UCSD-AML1 (cell line): ENCODE results near the gene ZCCHC3.

Source experiments
- DNase-seq: peaks from one replicate; lab custom pipeline; 2025; ENCODE audit not compliant: unreplicated experiment; lab: John Stamatoyannopoulos, UW

The ZCCHC3 gene

DNA sequence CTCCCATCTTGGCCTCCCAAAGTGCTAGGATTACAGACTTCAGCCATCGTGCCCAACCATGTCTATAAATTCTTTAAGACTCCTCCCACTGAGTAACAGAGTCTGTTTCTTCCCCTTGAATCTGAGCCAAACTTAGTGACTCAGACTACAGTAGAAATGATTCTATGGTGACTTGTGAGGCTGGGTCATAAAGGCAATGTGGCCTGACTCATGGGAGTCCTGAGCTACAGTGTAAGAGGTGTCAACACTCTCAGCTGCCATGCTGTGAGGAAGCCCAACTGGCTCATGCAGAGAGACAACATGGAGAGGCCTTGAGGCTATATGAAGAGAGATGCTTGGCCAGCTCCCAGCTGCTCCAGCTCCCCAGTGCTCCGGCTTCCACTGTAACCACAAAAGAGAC, 44.3 kb downstream of the ZCCHC3 start:
- no peak for DNase-seq

DNA sequence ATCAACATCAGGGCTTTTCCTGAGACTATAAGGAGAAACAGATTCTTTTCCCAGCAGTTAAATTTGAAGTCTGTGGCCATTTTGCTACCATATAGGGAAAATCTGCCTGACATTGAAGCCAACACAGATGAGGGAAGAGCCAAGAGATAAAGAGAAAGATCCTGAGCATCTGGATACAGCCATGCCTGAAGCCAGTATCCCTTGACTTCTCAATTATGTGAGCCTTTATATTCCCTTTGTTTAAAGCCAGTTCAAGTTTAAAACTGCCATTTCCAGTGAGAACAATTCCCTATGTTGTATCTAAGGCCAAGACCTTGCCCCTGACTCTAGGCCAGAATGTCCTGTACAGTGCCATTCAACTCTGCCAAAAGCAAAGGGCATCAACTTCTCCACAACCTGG, 45.7 kb downstream of the ZCCHC3 start:
- no peak for DNase-seq

DNA sequence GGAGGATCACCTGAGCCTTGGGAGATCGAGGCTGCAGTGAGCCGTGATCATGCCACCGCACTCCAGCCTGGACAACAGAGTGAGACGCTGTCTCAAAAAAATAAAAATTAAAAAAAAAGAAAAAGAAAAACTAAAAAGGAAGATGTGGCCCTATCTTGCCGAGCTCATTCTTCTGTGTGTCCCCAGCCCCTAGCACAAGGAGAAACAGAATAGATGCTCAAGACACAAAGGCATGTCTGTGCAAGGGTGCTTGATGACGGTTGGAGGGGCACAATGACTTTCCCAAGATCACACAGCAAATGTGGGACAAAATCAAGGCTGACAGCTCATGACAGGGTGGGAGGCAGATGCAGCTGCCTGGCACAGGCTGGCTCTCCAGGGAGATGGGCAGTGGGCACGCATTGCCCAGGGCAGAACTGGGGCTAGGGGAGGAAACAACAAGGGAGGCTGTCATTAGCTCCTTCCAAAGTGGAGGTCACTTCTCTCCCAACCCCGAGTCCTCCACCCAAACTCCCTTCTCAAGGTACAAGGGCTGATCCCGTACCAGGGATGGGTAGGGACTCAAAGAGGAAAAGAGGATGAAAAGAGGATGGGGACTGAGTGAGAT, 48.8 kb downstream of the ZCCHC3 start:
- no peak for DNase-seq

DNA sequence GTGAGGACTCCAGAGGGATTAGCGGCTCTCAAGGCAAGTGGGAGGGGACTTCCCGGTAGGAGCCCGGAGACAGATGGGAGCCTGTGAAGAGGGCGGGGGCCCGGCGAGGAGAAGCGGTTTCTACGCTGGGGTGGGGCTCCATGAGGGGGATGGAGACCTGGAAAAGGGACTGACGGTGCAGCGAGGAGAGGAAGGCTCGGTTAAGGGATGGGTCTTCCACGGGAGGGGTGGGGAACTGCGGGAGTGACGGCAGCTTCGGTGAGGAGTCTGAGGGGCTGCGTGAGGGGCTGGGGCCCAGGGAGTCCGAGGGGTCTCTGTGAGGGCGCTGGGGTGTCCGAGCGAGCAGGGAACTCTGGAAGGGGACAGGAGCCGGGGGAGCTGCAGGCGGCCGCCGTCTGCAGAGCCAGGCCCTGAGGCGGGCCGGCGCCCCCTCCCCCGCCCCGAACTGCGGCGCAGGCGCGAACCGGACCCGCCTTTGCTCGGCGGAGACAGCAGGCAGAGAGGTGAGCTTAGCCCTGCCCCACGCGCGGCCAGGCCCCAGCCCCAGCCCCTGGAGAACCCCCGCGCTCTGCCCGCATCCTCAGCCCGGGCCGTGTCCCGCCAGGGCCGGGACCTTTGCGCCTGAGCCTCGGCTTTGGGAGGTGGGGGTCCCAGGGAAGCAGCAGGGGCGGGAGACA, 49.4 kb downstream of the ZCCHC3 start, which contains the start of gene NRSN2:
TSS of gene NRSN2 (plus strand) at position 472 of the 677 bp plus-strand sequence. CDS start 2,533 bp downstream, outside the sequence.
- no peak for DNase-seq

DNA sequence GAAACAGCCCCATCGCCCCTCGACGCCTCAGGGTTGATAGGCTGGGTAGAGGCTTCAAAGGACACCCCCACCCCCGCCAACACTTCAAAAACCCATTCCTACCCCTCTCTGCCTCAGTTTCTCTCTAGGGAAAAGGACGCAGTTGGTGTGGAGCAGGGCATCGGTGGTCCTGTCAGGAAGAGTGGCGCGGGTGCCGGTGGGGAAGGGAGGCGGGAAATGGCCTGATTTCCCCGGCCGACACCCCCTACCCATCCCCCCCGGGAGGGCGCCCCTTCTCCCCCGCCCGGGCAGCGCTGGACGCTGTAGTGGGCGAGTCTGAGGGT, 49.9 kb downstream of the ZCCHC3 start:
- DNase-seq, result no peak

DNA sequence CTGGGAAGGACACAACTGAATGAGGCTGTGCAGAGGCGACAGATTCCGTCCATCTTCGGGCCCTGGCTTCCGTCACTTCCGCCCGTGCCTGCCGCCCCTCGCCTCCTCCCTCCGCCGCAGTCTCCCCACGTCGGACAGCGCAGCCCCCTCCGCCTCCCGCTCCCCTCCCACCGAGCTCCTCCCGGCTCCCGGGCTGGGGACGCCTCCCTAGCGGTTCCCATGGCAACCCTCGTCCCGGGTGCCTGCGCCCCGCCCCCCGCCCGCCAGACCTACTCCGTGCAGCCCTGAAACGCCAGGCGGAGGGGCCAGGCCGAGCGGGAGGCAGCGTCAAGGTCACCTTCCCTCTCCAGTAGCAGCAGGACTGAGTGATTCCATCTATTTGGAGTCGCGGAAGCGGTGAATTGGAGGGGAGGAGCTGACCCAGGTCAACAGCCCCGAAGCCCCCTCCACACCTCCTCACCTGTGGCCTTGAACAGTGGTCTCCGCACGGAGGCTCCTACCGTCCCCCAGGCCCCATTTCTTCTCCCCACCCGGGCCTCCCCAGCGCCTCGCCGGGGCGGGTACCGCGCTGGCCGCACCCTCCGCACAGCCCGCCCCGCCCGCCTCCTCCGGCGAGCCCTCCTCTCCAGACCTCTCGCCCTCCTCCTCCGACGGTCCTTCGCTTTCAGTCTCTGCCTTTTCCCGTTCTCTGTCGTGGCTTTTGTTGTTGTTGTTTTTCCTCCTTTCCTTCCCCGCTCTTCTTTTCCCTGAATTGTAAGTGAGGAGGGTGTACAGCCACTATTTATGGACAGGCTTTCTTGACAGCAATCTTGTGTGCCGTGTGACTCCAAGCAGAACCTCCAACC, 50.5 kb downstream of the ZCCHC3 start:
- peak; percentile 79 for DNase-seq

DNA sequence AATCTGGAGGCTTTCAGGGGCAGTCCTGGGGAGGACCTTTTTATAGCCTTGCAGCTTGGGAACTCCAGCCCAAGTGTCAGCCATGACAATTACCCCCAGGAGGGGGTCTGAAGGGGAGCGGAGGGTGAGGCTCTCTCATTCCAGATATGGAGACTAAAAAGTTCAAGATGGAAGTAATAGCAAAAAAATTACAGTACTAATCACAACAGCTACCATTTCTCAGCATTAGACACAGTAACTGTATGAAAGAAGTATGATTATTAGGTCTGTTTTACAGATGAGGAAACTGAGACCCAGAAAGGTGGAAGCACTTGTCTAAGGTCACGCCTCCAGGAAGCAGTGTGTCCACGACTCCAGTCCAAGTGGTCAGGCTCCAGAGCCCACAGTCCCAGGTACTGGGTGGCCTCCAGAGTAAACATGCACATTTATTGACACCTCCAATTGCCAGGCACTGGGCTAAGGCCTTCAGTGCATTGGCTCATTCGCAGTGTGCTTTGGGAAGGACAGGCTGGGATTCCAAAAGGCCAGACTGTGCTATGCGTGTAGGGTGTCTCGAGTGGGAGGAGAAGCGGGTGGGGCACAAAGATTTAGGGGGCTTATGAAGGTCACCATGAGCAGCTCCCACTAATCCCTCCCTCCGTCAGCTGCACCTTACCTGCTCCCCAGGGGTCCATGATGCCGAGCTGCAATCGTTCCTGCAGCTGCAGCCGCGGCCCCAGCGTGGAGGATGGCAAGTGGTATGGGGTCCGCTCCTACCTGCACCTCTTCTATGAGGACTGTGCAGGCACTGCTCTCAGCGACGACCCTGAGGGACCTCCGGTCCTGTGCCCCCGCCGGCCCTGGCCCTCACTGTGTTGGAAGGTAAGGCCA, 51.8 kb downstream of the ZCCHC3 start:
- DNase-seq, result no peak
